NCI-H146 (cell line): Measurements from ENCODE around the gene DCAF8L2.
"Not testable (repeated sequence)": the region's sequence is repeated elsewhere in the genome, so short reads cannot be mapped to it uniquely, and the experiment has no call there.

Experiments used
- DNase-seq: peaks from one replicate; lab custom pipeline; 2025; lab: John Stamatoyannopoulos, UW

Gene DCAF8L2

DNA sequence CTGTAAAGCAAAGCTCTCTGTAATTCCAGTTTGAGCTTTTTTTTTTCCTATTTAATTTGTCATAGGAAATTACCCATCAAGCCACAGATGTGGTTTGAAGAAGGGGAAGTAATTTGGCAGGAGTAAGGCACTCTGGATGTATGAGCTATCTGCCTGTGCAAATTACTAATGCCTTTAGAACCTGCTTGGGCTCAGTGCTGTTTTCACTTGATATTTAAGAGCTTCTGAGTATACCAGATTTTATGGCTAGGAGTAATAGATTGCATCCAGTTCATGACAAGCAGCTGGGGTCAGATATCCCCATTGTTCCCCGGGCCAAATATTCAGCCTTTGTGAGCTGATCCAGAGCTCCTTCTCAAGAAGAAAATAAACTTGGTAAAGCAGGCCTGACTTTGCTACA is 89.1 kb downstream of the DCAF8L2 start:
- DNase-seq, result no peak

GRCh38 chrX:27680726-27681125 is 90.6 kb downstream of the DCAF8L2 start:
- DNase-seq, result no peak

- not testable (repeated sequence) for DNase-seq
Measured at GRCh38 chrX:27683566-27684208, 93.5 kb downstream of the DCAF8L2 start.

GRCh38 chrX:27694667-27695066 is 104.5 kb downstream of the DCAF8L2 start:
- no peak for DNase-seq

- DNase-seq, result no peak
Measured at GRCh38 chrX:27706526-27706925, 116.4 kb downstream of the DCAF8L2 start.

DNA sequence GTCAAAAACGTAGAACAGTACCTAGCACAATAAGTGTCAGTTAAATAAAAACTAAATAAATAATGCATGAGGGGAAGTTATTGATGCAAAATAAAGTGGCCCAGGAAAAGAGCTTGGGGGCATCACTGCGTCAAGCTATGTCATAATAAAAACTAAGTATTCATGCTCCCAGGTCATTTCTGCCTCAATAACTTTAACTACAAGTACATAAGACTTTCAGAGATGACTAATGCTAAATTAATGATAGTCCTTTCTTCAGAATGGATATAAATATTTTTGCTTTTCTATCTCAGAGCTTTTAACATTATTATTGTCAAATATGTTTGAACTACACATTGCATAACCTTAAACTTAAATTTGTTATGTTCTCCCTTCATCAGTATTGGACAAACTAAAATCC is 125.5 kb downstream of the DCAF8L2 start:
- DNase-seq, result no peak

GRCh38 chrX:27728291-27728690 is 138.1 kb downstream of the DCAF8L2 start:
- DNase-seq, result no peak

DNA sequence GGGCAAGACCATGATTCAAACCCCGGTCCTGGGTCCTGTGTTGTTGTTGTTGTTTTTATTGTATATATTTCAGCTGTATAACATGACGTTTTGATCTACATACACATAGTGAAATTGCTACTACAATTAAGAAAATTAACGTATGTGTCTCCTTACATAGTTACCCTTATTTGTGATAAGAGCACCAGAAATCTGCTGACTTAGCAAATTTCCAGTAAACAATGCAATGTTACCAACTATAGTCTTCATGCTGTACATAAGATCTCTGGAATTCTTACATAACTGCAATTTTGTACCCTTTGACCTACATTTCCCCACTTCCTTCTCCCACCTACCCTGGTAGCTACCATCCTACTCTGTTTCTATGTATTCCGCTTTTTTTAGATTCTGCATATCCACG is 141.8 kb downstream of the DCAF8L2 start:
- no peak for DNase-seq

- DNase-seq, result no peak
Measured at GRCh38 chrX:27735914-27736313, 145.8 kb downstream of the DCAF8L2 start.

- no peak for DNase-seq
Measured at GRCh38 chrX:27740933-27741332, 150.8 kb downstream of the DCAF8L2 start.

DNA sequence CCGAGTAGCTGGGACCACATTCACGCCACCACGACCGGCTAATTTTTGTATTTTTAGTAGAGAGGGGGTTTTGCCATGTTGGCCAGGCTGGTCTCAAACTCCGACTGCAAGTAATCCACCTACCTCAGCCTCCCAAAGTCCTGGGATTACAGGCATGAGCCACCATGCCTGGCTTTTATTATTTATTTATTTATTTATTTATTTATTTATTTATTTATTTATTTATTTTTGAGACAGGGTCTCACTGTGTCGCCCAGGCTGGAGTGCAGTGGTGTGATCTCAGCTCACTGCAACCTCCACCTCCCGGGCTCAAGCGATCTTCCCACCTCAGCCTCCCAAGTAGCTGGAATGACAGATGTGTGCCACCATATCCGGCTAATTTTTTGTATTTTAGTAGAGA is 153.4 kb downstream of the DCAF8L2 start:
- DNase-seq, result not testable (repeated sequence)

DNA sequence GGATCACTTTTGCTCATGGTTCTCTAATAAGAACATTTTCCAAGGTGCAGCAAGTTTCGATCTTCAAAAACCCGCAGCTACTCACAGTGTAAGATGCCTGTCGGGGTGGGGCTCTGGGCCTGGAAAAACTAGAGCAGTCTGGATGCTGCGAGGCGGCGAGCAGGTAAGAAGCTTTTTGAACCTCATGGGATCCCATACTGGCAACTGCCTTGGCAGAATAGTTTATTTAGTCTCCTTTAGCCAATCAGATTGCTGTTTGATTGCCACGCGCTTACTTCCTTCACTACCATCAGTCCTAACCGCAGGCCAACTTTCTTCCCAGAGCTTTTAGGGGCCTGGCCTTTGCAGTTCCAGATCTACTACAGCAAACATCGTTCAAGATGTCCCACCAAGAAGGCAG is 156.4 kb downstream of the DCAF8L2 start:
- DNase-seq, result peak; percentile 33

GRCh38 chrX:27750298-27750697 is 160.2 kb downstream of the DCAF8L2 start:
- DNase-seq, result not testable (repeated sequence)

GRCh38 chrX:27751976-27752375 is 161.8 kb downstream of the DCAF8L2 start:
- DNase-seq, result no peak

DNA sequence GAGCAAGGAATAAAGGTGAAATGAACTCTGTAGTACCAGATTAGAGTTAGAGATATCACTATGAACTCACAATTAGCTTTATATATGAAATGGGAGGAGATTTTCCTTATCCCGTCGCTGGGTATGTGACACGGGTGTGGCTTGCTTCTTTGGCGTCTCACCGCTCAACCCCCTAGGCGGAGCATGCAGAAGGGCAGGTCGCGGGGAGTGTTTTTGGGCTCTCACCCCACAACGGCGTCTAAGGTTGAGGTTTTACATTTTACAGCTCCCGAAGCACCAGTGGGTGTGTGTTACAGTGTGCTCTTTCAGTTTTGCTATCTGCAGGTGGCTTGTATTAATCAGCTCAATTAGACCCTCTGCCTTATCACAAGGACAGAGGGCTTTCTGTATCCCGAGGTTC is 175.6 kb downstream of the DCAF8L2 start:
- no peak for DNase-seq

DNA sequence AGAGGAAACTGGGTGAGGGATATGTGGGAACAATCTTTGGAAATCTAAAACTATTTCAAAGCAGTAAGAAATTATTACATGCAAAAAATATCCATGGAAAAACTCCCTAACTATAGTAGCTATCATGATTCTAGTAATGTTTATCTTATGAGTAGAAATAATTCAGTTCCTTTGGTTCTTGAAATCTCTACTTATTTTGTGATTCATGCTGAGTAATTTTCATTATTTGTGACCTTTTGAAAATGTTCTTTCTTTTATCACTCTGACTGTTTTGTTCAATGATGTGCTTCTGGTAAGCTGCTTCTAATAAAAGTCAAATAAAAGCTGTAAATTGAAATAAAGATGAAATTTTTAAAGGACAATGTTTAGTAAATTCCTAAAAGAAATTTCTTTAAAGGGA is 177.2 kb downstream of the DCAF8L2 start:
- no peak for DNase-seq

GRCh38 chrX:27775984-27776383 is 185.8 kb downstream of the DCAF8L2 start:
- DNase-seq, result no peak

GRCh38 chrX:27796640-27797257 is 206.6 kb downstream of the DCAF8L2 start:
- no peak for DNase-seq

- no peak for DNase-seq
Measured at GRCh38 chrX:27797575-27797974, 207.4 kb downstream of the DCAF8L2 start.
